SK-MEL-5 (cell line): ENCODE measurements around the gene METTL16. TPM values are rescaled to one million over a fixed set of nuclear protein-coding genes. Genes with fewer than 3 reads are reported as not detected.

Experiments used
- DNase-seq: peaks from one replicate; pipeline ENCODE4 v3.0.0-alpha.2; 2016; ENCODE audit warnings: low read depth, low spot score
- in situ Hi-C: cut with HindIII; loops from 2 replicates; pipeline ENCODE4 v1.10.0; 2016; ENCODE audit warnings: low sequenced_read_pairs, high pct_unique_total_duplicates, low pct_unique_long_range_greater_than_20kb
- total RNA-seq: library from RNA; depleted of rRNA; stranded (reverse); fragments of >200 nt; shearing (Covaris generic); gene quantifications from 2 replicates; pipeline ENCODE4 v1.2.3, GENCODE V29; 2014

METTL16 gene
- total RNA-seq, 1 experiment from 2014 or later, result 31.8 TPM

GRCh38 chr17:2394775-2395201, 116.9 kb downstream of the METTL16 start:
- in situ Hi-C loops, result no loop called here
- DNase-seq, result no peak

GRCh38 chr17:2393954-2394749, 117.5 kb downstream of the METTL16 start:
- DNase-seq, result no peak
- in situ Hi-C loops, result no loop called here

GRCh38 chr17:2393174-2393953, 118.3 kb downstream of the METTL16 start:
- DNase-seq, result peak; percentile 90
- in situ Hi-C loops, result no loop called here

- in situ Hi-C loops, result no loop called here
These were observed 119.2 kb downstream of the METTL16 start for GRCh38 chr17:2392252-2393173.

GRCh38 chr17:2391597-2392251, 120.0 kb downstream of the METTL16 start:
- DNase-seq, result no peak
- in situ Hi-C loops, result no loop called here

More at GRCh38 chr17:2392252-2393173, 119.2 kb downstream of the METTL16 start:
- peak; percentile 92 for DNase-seq

GRCh38 chr17:2390199-2390836, 121.4 kb downstream of the METTL16 start:
- no peak for DNase-seq
- in situ Hi-C loops, result no loop called here

GRCh38 chr17:2388683-2389055, 123.0 kb downstream of the METTL16 start:
- DNase-seq, result no peak
- in situ Hi-C loops, result no loop called here

- in situ Hi-C loops, result no loop called here
- DNase-seq, result no peak
These were observed 123.5 kb downstream of the METTL16 start for GRCh38 chr17:2388020-2388682.

- in situ Hi-C loops, result no loop called here
- no peak for DNase-seq
These were observed 124.3 kb downstream of the METTL16 start for GRCh38 chr17:2387086-2388019.

- no peak for DNase-seq
- in situ Hi-C loops, result no loop called here
These were observed 125.1 kb downstream of the METTL16 start for GRCh38 chr17:2386400-2387085.

GRCh38 chr17:2385240-2386210, 126.2 kb downstream of the METTL16 start:
- DNase-seq, result no peak
- in situ Hi-C loops, result no loop called here

GRCh38 chr17:2384439-2385127, 127.1 kb downstream of the METTL16 start:
- in situ Hi-C loops, result no loop called here
- no peak for DNase-seq

- in situ Hi-C loops, result no loop called here
- no peak for DNase-seq
These were observed 128.0 kb downstream of the METTL16 start for GRCh38 chr17:2383628-2384167.
